Measurements from ENCODE around the gene COQ4. TPM values are rescaled to one million over a fixed set of nuclear protein-coding genes. Genes with fewer than 3 reads are reported as not detected.

Gene COQ4
- total RNA-seq, 3 donors from 2014 or later (not counting 1 experiment from before 2014, with no cell fraction given), result 28.2 to 34.5 (median 30.4) TPM

GRCh38 chr9:128309551-128309950 is 13.1 kb upstream of the COQ4 start:
- no peak overlapping the region for H3K27ac Mint-ChIP-seq
- H3K36me3 Mint-ChIP-seq, result no peaks in the 10 kb centered on the region
- H3K9me3 ChIP-seq (ENCODE audit: control insufficient read depth, insufficient read depth, low read length), result no peaks in the 10 kb centered on the region
- no peak overlapping the region for H3K4me3 Mint-ChIP-seq
- DNase-seq (no peak), ATAC-seq (no peak)
- no peaks in the 10 kb centered on the region for H3K27me3 Mint-ChIP-seq (ENCODE audit: low read depth in 2 of 2)
- no peaks in the 10 kb centered on the region for H3K9me3 Mint-ChIP-seq
- no peak overlapping the region for H3K27ac ChIP-seq (ENCODE audit: low read length)
- no peaks in the 10 kb centered on the region for H3K27me3 ChIP-seq (ENCODE audit: control insufficient read depth, insufficient read depth, low read length)
- TF ChIP-seq CTCF (IDR thresholded peaks at IDR 0.05), result no peak
- no peaks in the 10 kb centered on the region for H3K4me1 Mint-ChIP-seq
- 97% methylated on average over 16 of the region's 16 CpGs for WGBS (ENCODE audit: insufficient coverage)
- no peak overlapping the region for H3K4me3 ChIP-seq (ENCODE audit: low read length)
- intact Hi-C loops (cut with micrococcal nuclease), result no loop called here
- H3K4me1 ChIP-seq (ENCODE audit: control insufficient read depth, insufficient read depth, low read length), result no peaks in the 10 kb centered on the region
- H3K36me3 ChIP-seq (ENCODE audit: control insufficient read depth, insufficient read depth, low read length), result peaks cover 29% of the 10 kb centered on the region

GRCh38 chr9:128310461-128310860 is 12.2 kb upstream of the COQ4 start:
- Histone ChIP-seq H3K4me1 (ENCODE audit: control insufficient read depth, insufficient read depth, low read length) (no peaks in the 10 kb centered on the region), H3K36me3 (ENCODE audit: control insufficient read depth, insufficient read depth, low read length) (peaks cover 36% of the 10 kb centered on the region), H3K4me3 (ENCODE audit: low read length) (no peak overlapping the region), H3K27ac (ENCODE audit: low read length) (no peak overlapping the region), H3K9me3 (ENCODE audit: control insufficient read depth, insufficient read depth, low read length) (no peaks in the 10 kb centered on the region), H3K27me3 (ENCODE audit: control insufficient read depth, insufficient read depth, low read length) (no peaks in the 10 kb centered on the region)
- Mint-ChIP-seq H3K27ac (no peak overlapping the region), H3K36me3 (no peaks in the 10 kb centered on the region), H3K4me1 (no peaks in the 10 kb centered on the region), H3K9me3 (no peaks in the 10 kb centered on the region), H3K4me3 (no peak overlapping the region), H3K27me3 (ENCODE audit: low read depth in 2 of 2) (no peaks in the 10 kb centered on the region)
- no peak for DNase-seq
- 96% methylated on average over 10 of the region's 10 CpGs for WGBS (ENCODE audit: insufficient coverage)
- no peak for ATAC-seq
- intact Hi-C loops (cut with micrococcal nuclease), result no loop called here
- TF ChIP-seq CTCF (IDR thresholded peaks at IDR 0.05), result no peak

GRCh38 chr9:128314697-128315096 is 7.9 kb upstream of the COQ4 start:
- WGBS (ENCODE audit: insufficient coverage), result 97% methylated on average over 3 of the region's 4 CpGs
- no peak for ATAC-seq
- H3K27ac Mint-ChIP-seq, result no peak overlapping the region
- no peaks in the 10 kb centered on the region for H3K9me3 Mint-ChIP-seq
- H3K9me3 ChIP-seq (ENCODE audit: control insufficient read depth, insufficient read depth, low read length), result no peaks in the 10 kb centered on the region
- no peak overlapping the region for H3K4me3 ChIP-seq (ENCODE audit: low read length)
- no peak overlapping the region for H3K4me3 Mint-ChIP-seq
- H3K27me3 Mint-ChIP-seq (ENCODE audit: low read depth in 2 of 2), result no peaks in the 10 kb centered on the region
- intact Hi-C loops (cut with micrococcal nuclease), result no loop called here
- H3K27me3 ChIP-seq (ENCODE audit: control insufficient read depth, insufficient read depth, low read length), result no peaks in the 10 kb centered on the region
- no peaks in the 10 kb centered on the region for H3K4me1 ChIP-seq (ENCODE audit: control insufficient read depth, insufficient read depth, low read length)
- H3K36me3 Mint-ChIP-seq, result no peaks in the 10 kb centered on the region
- peaks cover 43% of the 10 kb centered on the region for H3K36me3 ChIP-seq (ENCODE audit: control insufficient read depth, insufficient read depth, low read length)
- DNase-seq, result no peak
- no peak for TF ChIP-seq CTCF (IDR thresholded peaks at IDR 0.05)
- H3K4me1 Mint-ChIP-seq, result no peaks in the 10 kb centered on the region
- H3K27ac ChIP-seq (ENCODE audit: low read length), result no peak overlapping the region

GRCh38 chr9:128316421-128316820 is 6.2 kb upstream of the COQ4 start:
- Mint-ChIP-seq H3K9me3 (no peaks in the 10 kb centered on the region), H3K27ac (no peak overlapping the region), H3K36me3 (no peaks in the 10 kb centered on the region), H3K27me3 (ENCODE audit: low read depth in 2 of 2) (no peaks in the 10 kb centered on the region), H3K4me1 (no peaks in the 10 kb centered on the region), H3K4me3 (no peak overlapping the region)
- no peak for TF ChIP-seq CTCF (IDR thresholded peaks at IDR 0.05)
- DNase-seq, result no peak
- Histone ChIP-seq H3K9me3 (ENCODE audit: control insufficient read depth, insufficient read depth, low read length) (no peaks in the 10 kb centered on the region), H3K27me3 (ENCODE audit: control insufficient read depth, insufficient read depth, low read length) (no peaks in the 10 kb centered on the region), H3K4me1 (ENCODE audit: control insufficient read depth, insufficient read depth, low read length) (peaks cover 3% of the 10 kb centered on the region), H3K36me3 (ENCODE audit: control insufficient read depth, insufficient read depth, low read length) (peaks cover 32% of the 10 kb centered on the region), H3K4me3 (ENCODE audit: low read length) (no peak overlapping the region), H3K27ac (ENCODE audit: low read length) (no peak overlapping the region)
- intact Hi-C loops (cut with micrococcal nuclease), result no loop called here
- ATAC-seq, result no peak
- 89% methylated on average over 8 of the region's 9 CpGs for WGBS (ENCODE audit: insufficient coverage)

Data from natural killer cell (primary cell).